ENCODE results near the gene KLHL3.

The KLHL3 gene

GRCh38 chr5:137712139-137712667 is 23.7 kb downstream of the KLHL3 start:
- TF ChIP-seq, protein P1, sequence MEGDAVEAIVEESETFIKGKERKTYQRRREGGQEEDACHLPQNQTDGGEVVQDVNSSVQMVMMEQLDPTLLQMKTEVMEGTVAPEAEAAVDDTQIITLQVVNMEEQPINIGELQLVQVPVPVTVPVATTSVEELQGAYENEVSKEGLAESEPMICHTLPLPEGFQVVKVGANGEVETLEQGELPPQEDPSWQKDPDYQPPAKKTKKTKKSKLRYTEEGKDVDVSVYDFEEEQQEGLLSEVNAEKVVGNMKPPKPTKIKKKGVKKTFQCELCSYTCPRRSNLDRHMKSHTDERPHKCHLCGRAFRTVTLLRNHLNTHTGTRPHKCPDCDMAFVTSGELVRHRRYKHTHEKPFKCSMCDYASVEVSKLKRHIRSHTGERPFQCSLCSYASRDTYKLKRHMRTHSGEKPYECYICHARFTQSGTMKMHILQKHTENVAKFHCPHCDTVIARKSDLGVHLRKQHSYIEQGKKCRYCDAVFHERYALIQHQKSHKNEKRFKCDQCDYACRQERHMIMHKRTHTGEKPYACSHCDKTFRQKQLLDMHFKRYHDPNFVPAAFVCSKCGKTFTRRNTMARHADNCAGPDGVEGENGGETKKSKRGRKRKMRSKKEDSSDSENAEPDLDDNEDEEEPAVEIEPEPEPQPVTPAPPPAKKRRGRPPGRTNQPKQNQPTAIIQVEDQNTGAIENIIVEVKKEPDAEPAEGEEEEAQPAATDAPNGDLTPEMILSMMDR (IDR thresholded peaks at IDR 0.05; ENCODE audit: low read depth, low read length), result no peak
- H3K4me3 ChIP-seq (replicated peaks in 1 of 2; ENCODE audit: low read depth in 2 of 2, low read length in 2 of 2), result no peak overlapping the region
- DNase-seq (ENCODE audit: low read depth in 2 of 2), result no peak

DNA sequence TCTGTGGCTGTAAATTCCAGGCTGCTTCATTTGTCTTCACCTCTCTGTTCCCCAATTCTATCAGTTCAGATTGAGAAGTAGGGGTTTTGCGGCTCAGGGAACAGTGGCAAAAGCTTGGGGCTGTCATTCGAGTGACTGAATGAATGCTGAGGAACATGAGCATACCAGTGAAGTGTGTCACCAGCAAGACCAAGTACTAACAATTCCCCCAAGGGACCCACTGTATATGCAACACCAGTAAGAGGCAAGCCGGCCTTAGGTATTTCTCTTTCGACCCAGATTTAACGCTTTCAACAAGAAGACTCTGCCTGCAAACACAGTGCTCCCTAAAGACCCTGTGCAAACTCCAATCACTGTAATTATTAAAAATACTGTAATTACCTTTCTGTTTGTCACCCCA is 25.8 kb downstream of the KLHL3 start:
- peak; percentile 34 to 86 for DNase-seq (ENCODE audit: low read depth in 2 of 2)
- TF ChIP-seq, protein P1 (IDR thresholded peaks at IDR 0.05; ENCODE audit: low read depth, low read length), result no peak
- no peak overlapping the region for H3K4me3 ChIP-seq (replicated peaks in 1 of 2; ENCODE audit: low read depth in 2 of 2, low read length in 2 of 2)

GRCh38 chr5:137708796-137709559 is 26.9 kb downstream of the KLHL3 start:
- TF ChIP-seq, protein P1 (IDR thresholded peaks at IDR 0.05; ENCODE audit: low read depth, low read length), result no peak
- no peak for DNase-seq (ENCODE audit: low read depth in 2 of 2)
- H3K4me3 ChIP-seq (replicated peaks in 1 of 2; ENCODE audit: low read depth in 2 of 2, low read length in 2 of 2), result no peak overlapping the region

DNA sequence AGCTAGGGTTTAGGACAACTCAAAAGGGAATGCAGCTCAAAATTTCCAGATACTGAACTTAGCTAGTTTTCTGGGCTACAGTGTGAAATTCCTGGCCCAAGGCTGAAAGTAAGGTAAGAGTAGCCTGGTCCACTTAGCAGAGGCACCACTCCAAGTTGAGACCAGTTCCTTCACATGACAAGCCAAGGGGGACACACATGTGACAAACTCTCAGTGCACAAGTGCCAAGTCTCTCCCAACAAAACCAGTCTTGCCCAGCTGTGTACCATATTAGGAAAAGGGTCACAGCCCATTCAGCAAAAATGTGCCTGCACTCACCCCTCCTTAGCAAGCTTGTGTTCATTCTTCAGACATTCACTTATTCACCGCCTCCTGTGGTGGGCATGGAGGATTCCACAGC is 27.8 kb downstream of the KLHL3 start:
- DNase-seq (ENCODE audit: low read depth in 2 of 2), result no peak
- no peak overlapping the region for H3K4me3 ChIP-seq (replicated peaks in 1 of 2; ENCODE audit: low read depth in 2 of 2, low read length in 2 of 2)
- TF ChIP-seq, protein P1 (IDR thresholded peaks at IDR 0.05; ENCODE audit: low read depth, low read length), result no peak

- H3K4me3 ChIP-seq (replicated peaks in 1 of 2; ENCODE audit: low read depth in 2 of 2, low read length in 2 of 2), result no peak overlapping the region
- DNase-seq (ENCODE audit: low read depth in 2 of 2), result peak; percentile 44 to 72
- TF ChIP-seq, protein P1 (IDR thresholded peaks at IDR 0.05; ENCODE audit: low read depth, low read length), result no peak
These were observed 29.0 kb downstream of the KLHL3 start for GRCh38 chr5:137706841-137707240.

- TF ChIP-seq, protein P1 (IDR thresholded peaks at IDR 0.05; ENCODE audit: low read depth, low read length), result no peak
- peak in 1 of 2 donors; percentile 14 for DNase-seq (ENCODE audit: low read depth in 2 of 2)
- no peak overlapping the region for H3K4me3 ChIP-seq (replicated peaks in 1 of 2; ENCODE audit: low read depth in 2 of 2, low read length in 2 of 2)
These were observed 30.8 kb downstream of the KLHL3 start for GRCh38 chr5:137705106-137705505.

All from cardiac fibroblast (primary cell).